IMR-90 (cell line): ENCODE data around the gene ZNF597. TPM values are rescaled to one million over a fixed set of nuclear protein-coding genes. Genes with fewer than 3 reads are reported as not detected.

Source experiments
- ATAC-seq: fragments of 200-7000 bp; cut with Tn5 transposase; 2 replicates; pipeline ENCODE4 v1.9.1; 2020; ENCODE audit warnings: low read depth, mild to moderate bottlenecking, moderate library complexity
- BruUV-seq: library from RNA; stranded (reverse); fragments of 400-500 nt; replicated peaks from 2 replicates; lab custom pipeline; 2021; lab: Mats Ljungman, UMichigan
- CTCF ChIA-PET: fragments of 300-600 bp; formaldehyde crosslinking; extraction: SDS; loops from one replicate; lab custom pipeline; 2021; ENCODE audit warnings: antibody characterized with exemption; lab: Yijun Ruan, JAX
- POLR2A ChIA-PET: fragments of 300-600 bp; sonication (Branson Sonifier 250); formaldehyde crosslinking; loops from one replicate; lab custom pipeline; 2022; ENCODE audit warnings: antibody characterized with exemption; ENCODE audit not compliant: unreplicated experiment; lab: Charles Lee
- DNase-seq: peaks from one replicate; pipeline ENCODE4 v3.0.0; 2013
- H2AFZ ChIP-seq: replicated peaks from 2 replicates; pipeline ENCODE3; 2013; ENCODE audit warnings: low read length, mild to moderate bottlenecking; ENCODE audit not compliant: poor library complexity
- H2AK5ac ChIP-seq: 2 replicates; pipeline ENCODE4 v1.6.1; 2013; ENCODE audit warnings: low read depth, low read length, inconsistent platforms
- H2AK9ac ChIP-seq: replicated peaks from 2 replicates; pipeline ENCODE3; 2013; ENCODE audit warnings: mild to moderate bottlenecking, low read depth, low read length, moderate library complexity; ENCODE audit not compliant: poor library complexity
- H2BK120ac ChIP-seq: 2 replicates; pipeline ENCODE4 v1.6.1; 2013; ENCODE audit warnings: low read depth, low read length, inconsistent platforms
- H2BK15ac ChIP-seq: 3 replicates; pipeline ENCODE4 v1.6.1; 2013; ENCODE audit warnings: low read depth, low read length, inconsistent platforms
- H2BK20ac ChIP-seq: 2 replicates; pipeline ENCODE4 v1.6.1; 2013; ENCODE audit warnings: low read depth, mild to moderate bottlenecking, inconsistent platforms, low read length, moderate library complexity
- H2BK5ac ChIP-seq: 2 replicates; pipeline ENCODE4 v1.6.1; 2013; ENCODE audit warnings: mild to moderate bottlenecking, low read depth, low read length, inconsistent platforms; ENCODE audit not compliant: poor library complexity, severe bottlenecking
- H3K14ac ChIP-seq: replicated peaks from 2 replicates; pipeline ENCODE4 v1.6.1; 2013; ENCODE audit warnings: low read depth, low read length, inconsistent platforms
- H3K18ac ChIP-seq: 2 replicates; pipeline ENCODE4 v1.6.1; 2013; ENCODE audit warnings: low read depth, low read length, control low read depth
- H3K23ac ChIP-seq: 2 replicates; pipeline ENCODE4 v1.6.1; 2013; ENCODE audit warnings: low read depth, low read length, inconsistent platforms
- H3K27ac ChIP-seq: 2 replicates; pipeline ENCODE4 v1.5.1; 2013; ENCODE audit warnings: mild to moderate bottlenecking, control low read depth, low read length; ENCODE audit not compliant: insufficient read depth
- H3K27me3 ChIP-seq: 2 replicates; pipeline ENCODE4 v1.6.1; 2013; ENCODE audit warnings: low read length; ENCODE audit not compliant: control insufficient read depth, insufficient read depth
- H3K36me3 ChIP-seq: 2 replicates; pipeline ENCODE4 v1.6.1; 2013; ENCODE audit warnings: low read length, mixed read lengths; ENCODE audit not compliant: control insufficient read depth, insufficient read depth
- H3K4ac ChIP-seq: 2 replicates; pipeline ENCODE4 v1.6.1; 2013; ENCODE audit warnings: low read depth, low read length, inconsistent platforms
- H3K4me1 ChIP-seq: 2 replicates; pipeline ENCODE4 v1.6.1; 2013; ENCODE audit warnings: low read length, mixed read lengths; ENCODE audit not compliant: control insufficient read depth, insufficient read depth
- H3K4me2 ChIP-seq: 2 replicates; pipeline ENCODE4 v1.6.1; 2013; ENCODE audit warnings: low read depth, mild to moderate bottlenecking, control low read depth, low read length, moderate library complexity
- H3K4me3 ChIP-seq: 2 replicates; pipeline ENCODE4 v1.5.1; 2013; ENCODE audit warnings: low read depth, mild to moderate bottlenecking, control low read depth, low read length, moderate library complexity; ENCODE audit not compliant: insufficient read depth
- H3K56ac ChIP-seq: 2 replicates; pipeline ENCODE4 v1.6.1; 2013; ENCODE audit warnings: low read length, inconsistent platforms; ENCODE audit not compliant: insufficient read depth; ENCODE audit errors: extremely low read depth
- H3K79me1 ChIP-seq, 2 experiments: 2 replicates each; pipeline ENCODE4 v1.6.1; 2013; ENCODE audit warnings: low read length in 2 of 2, inconsistent platforms in 1 of 2, low read depth in 1 of 2
- H3K9ac ChIP-seq: 2 replicates; pipeline ENCODE4 v1.6.1; 2013; ENCODE audit warnings: low read depth, low read length, control low read depth
- H3K9me1 ChIP-seq: 2 replicates; pipeline ENCODE4 v1.6.1; 2013; ENCODE audit warnings: low read length, inconsistent platforms; ENCODE audit not compliant: insufficient read depth
- H3K9me3 ChIP-seq: 2 replicates; pipeline ENCODE4 v1.6.1; 2013; ENCODE audit warnings: low read length; ENCODE audit not compliant: control insufficient read depth, insufficient read depth
- H4K20me1 ChIP-seq: 2 replicates; pipeline ENCODE4 v1.6.1; 2013; ENCODE audit warnings: low read length, inconsistent platforms; ENCODE audit not compliant: insufficient read depth
- H4K5ac ChIP-seq: 2 replicates; pipeline ENCODE4 v1.6.1; 2013; ENCODE audit warnings: mild to moderate bottlenecking, low read depth, low read length, control low read depth
- H4K8ac ChIP-seq, 2 experiments: 2 replicates each; pipeline ENCODE4 v1.6.1; 2013; ENCODE audit warnings: low read depth in 2 of 2, low read length in 2 of 2, control low read depth in 1 of 2, inconsistent platforms in 1 of 2
- H4K91ac ChIP-seq: 2 replicates; pipeline ENCODE4 v1.6.1; 2013; ENCODE audit warnings: low read depth, low read length, inconsistent platforms; ENCODE audit not compliant: insufficient read depth
- BHLHE40 ChIP-seq: fragments of 150-350 bp; IDR thresholded peaks from 2 replicates; pipeline ENCODE4 v1.6.1; 2016; ENCODE audit warnings: mild to moderate bottlenecking, low read depth, low read length
- CEBPB ChIP-seq: IDR thresholded peaks from 2 replicates; pipeline ENCODE4 v1.6.1; 2012; ENCODE audit warnings: low read depth, low read length, improper control_type of control experiment
- CHD1 ChIP-seq: IDR thresholded peaks from 2 replicates; pipeline ENCODE4 v1.6.1; 2012; ENCODE audit warnings: low read depth, low read length, improper control_type of control experiment
- FOS ChIP-seq: fragments of 150-350 bp; IDR thresholded peaks from 2 replicates; pipeline ENCODE4 v1.6.1; 2016; ENCODE audit warnings: low read depth, low read length
- MAFK ChIP-seq: IDR thresholded peaks from 2 replicates; pipeline ENCODE4 v1.6.1; 2012; ENCODE audit warnings: low read depth, low read length, improper control_type of control experiment
- MAZ ChIP-seq: IDR thresholded peaks from 2 replicates; pipeline ENCODE4 v1.6.1; 2012; ENCODE audit warnings: low read depth, mild to moderate bottlenecking, low read length, improper control_type of control experiment, moderate library complexity, borderline replicate concordance
- MXI1 ChIP-seq: IDR thresholded peaks from 2 replicates; pipeline ENCODE4 v1.6.1; 2012; ENCODE audit warnings: low read depth, mild to moderate bottlenecking, low read length, moderate library complexity, borderline replicate concordance
- NFE2L2 ChIP-seq: fragments of 150-350 bp; IDR thresholded peaks from 2 replicates; pipeline ENCODE4 v1.6.1; 2016; ENCODE audit warnings: low read depth, mild to moderate bottlenecking, low read length
- POLR2A ChIP-seq: IDR thresholded peaks from 2 replicates; pipeline ENCODE4 v1.6.1; 2012; ENCODE audit warnings: mild to moderate bottlenecking, low read depth, low read length
- RAD21 ChIP-seq: IDR thresholded peaks from 2 replicates; pipeline ENCODE4 v1.6.1; 2012; ENCODE audit warnings: low read length, improper control_type of control experiment
- RCOR1 ChIP-seq: IDR thresholded peaks from 2 replicates; pipeline ENCODE4 v1.6.1; 2012; ENCODE audit warnings: mild to moderate bottlenecking, low read length, improper control_type of control experiment; ENCODE audit not compliant: insufficient replicate concordance
- RFX5 ChIP-seq: IDR thresholded peaks from 2 replicates; pipeline ENCODE4 v1.8.0; 2012; ENCODE audit warnings: low read depth, mild to moderate bottlenecking, low read length, moderate library complexity
- SMC3 ChIP-seq: fragments of 150-350 bp; IDR thresholded peaks from 2 replicates; pipeline ENCODE4 v1.6.1; 2016; ENCODE audit warnings: low read depth, mild to moderate bottlenecking, antibody characterized with exemption, low read length, moderate library complexity
- WGBS, 2 experiments: methylation state at CpG; one replicate each; pipeline versions ENCODE4 v1.1.5 to v1.1.7; 2013; ENCODE audit warnings: missing lambda C conversion rate in 2 of 2; ENCODE audit not compliant: insufficient read length in 1 of 2; ENCODE audit errors: extremely low coverage in 2 of 2; 5-methylcytosine and 5-hydroxymethylcytosine counted together
- dilution Hi-C: fragments of 300-500 bp; cut with HindIII; formaldehyde crosslinking; loops from one replicate; pipeline ENCODE4 v1.14.3; 2018; ENCODE audit warnings: low sequenced_read_pairs; ENCODE audit not compliant: unreplicated experiment
- in situ Hi-C: fragments of 300-500 bp; cut with MboI; formaldehyde crosslinking; loops from 3 replicates; pipeline ENCODE4 v1.14.3; 2019; ENCODE audit warnings: low sequenced_read_pairs, inconsistent platforms, mixed read lengths
- intact Hi-C: fragments of 100-400 bp; cut with micrococcal nuclease; formaldehyde crosslinking; loops from 2 replicates; pipeline ENCODE4 v1.10.0; 2022
- polyA plus RNA-seq, 3 experiments: library from polyadenylated mRNA; depleted of rRNA; stranded (reverse); fragments of >200 nt; gene quantifications; 2 replicates each; pipeline ENCODE4 v1.2.3, GENCODE V29; 2012; ENCODE audit warnings: low replicate concordance in 1 of 3
- total RNA-seq: library from RNA; depleted of rRNA; stranded (reverse); fragments of >200 nt; gene quantifications from 2 replicates; pipeline ENCODE4 v1.2.3, GENCODE V29; 2012
- TF ChIP-seq, protein P1 (sequence below): fragments of 150-350 bp; IDR thresholded peaks from 2 replicates; pipeline ENCODE4 v1.6.1; 2016; ENCODE audit warnings: low read depth, mild to moderate bottlenecking, low read length, moderate library complexity, borderline replicate concordance
- TF ChIP-seq, protein P2 (sequence below): fragments of 150-350 bp; IDR thresholded peaks from 2 replicates; pipeline ENCODE4 v1.6.1; 2017; ENCODE audit warnings: mild to moderate bottlenecking, antibody characterized with exemption, low read length, low read depth
- TF ChIP-seq, protein P3 (sequence below): conservative IDR thresholded peaks from 2 replicates; pipeline ENCODE4 v1.5.1; 2012; ENCODE audit warnings: mild to moderate bottlenecking, low read depth, low read length, improper control_type of control experiment

ZNF597 gene
- total and polyA plus RNA-seq, 2 of the 4 experiments (the other 2 are of a cell fraction) = 0.91 to 3.0 TPM

DNA sequence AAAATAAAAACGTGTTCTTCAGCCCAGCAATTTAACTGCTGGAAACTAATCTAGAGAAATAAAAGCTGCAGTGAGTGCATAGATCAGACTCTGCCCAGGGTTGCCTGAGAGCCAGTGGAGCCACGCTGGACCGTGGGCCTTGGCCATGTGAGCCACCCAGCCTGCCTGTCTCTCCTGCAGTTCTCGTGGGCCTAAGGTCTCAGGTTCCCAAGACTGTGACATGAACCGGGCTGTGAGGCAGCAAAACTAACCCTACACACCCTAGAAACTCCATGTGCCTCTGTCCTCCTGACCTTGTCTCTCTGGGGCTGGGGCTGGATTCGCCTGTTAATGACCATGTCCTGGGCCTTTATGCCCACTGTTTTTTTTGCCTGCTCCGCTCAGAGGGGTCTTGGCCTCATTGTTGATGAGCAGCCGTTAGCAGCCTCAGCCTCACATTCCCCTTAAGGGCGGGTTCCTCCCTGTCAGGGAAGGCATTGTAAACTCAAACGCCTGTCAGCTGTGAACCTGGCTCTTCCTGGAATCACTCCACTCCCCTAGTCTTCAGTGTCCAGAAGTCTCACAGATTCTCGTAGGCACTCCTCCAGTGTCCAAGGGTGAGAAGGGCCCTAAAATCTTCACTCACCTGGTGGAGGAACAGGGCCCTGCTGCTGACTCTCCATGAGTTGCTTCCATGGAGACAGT lies 35.1 kb upstream of the ZNF597 start:
- H3K18ac ChIP-seq = no peak overlapping the region
- ATAC-seq (no peak), DNase-seq (no peak)
- CTCF ChIA-PET = no interaction called here
- H2AK5ac ChIP-seq = no peak overlapping the region
- peaks cover 39% of the 10 kb centered on the region for H3K36me3 ChIP-seq
- no peak overlapping the region for H2BK5ac ChIP-seq
- no peak overlapping the region for H3K9ac ChIP-seq
- no peak overlapping the region for H2BK15ac ChIP-seq
- no peak overlapping the region for H3K4me3 ChIP-seq
- no peak overlapping the region for H3K23ac ChIP-seq
- dilution Hi-C loops = no loop called here
- no peak overlapping the region for H3K4me2 ChIP-seq
- no peak overlapping the region for H4K5ac ChIP-seq
- no TSS peak for BruUV-seq
- TF ChIP-seq, protein P1, sequence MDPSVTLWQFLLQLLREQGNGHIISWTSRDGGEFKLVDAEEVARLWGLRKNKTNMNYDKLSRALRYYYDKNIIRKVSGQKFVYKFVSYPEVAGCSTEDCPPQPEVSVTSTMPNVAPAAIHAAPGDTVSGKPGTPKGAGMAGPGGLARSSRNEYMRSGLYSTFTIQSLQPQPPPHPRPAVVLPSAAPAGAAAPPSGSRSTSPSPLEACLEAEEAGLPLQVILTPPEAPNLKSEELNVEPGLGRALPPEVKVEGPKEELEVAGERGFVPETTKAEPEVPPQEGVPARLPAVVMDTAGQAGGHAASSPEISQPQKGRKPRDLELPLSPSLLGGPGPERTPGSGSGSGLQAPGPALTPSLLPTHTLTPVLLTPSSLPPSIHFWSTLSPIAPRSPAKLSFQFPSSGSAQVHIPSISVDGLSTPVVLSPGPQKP = no peak
- TF ChIP-seq RCOR1 (no peak), CEBPB (no peak), RFX5 (no peak), BHLHE40 (no peak), MAFK (no peak), MXI1 (no peak), FOS (no peak), CHD1 (no peak), POLR2A (no peak), MAZ (no peak), NFE2L2 (no peak), SMC3 (no peak), RAD21 (no peak)
- TF ChIP-seq, protein P2, sequence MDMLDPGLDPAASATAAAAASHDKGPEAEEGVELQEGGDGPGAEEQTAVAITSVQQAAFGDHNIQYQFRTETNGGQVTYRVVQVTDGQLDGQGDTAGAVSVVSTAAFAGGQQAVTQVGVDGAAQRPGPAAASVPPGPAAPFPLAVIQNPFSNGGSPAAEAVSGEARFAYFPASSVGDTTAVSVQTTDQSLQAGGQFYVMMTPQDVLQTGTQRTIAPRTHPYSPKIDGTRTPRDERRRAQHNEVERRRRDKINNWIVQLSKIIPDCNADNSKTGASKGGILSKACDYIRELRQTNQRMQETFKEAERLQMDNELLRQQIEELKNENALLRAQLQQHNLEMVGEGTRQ = no peak
- TF ChIP-seq, protein P3, sequence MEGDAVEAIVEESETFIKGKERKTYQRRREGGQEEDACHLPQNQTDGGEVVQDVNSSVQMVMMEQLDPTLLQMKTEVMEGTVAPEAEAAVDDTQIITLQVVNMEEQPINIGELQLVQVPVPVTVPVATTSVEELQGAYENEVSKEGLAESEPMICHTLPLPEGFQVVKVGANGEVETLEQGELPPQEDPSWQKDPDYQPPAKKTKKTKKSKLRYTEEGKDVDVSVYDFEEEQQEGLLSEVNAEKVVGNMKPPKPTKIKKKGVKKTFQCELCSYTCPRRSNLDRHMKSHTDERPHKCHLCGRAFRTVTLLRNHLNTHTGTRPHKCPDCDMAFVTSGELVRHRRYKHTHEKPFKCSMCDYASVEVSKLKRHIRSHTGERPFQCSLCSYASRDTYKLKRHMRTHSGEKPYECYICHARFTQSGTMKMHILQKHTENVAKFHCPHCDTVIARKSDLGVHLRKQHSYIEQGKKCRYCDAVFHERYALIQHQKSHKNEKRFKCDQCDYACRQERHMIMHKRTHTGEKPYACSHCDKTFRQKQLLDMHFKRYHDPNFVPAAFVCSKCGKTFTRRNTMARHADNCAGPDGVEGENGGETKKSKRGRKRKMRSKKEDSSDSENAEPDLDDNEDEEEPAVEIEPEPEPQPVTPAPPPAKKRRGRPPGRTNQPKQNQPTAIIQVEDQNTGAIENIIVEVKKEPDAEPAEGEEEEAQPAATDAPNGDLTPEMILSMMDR = no peak
- peaks cover 17% of the 10 kb centered on the region for H3K9me1 ChIP-seq
- no peak overlapping the region for H2AK9ac ChIP-seq
- no peak overlapping the region for H3K56ac ChIP-seq
- H3K14ac ChIP-seq = no peak overlapping the region
- no peaks in the 10 kb centered on the region for H3K27me3 ChIP-seq
- H3K9me3 ChIP-seq = no peaks in the 10 kb centered on the region
- no peaks in the 10 kb centered on the region for H3K4me1 ChIP-seq
- H3K79me1 ChIP-seq = peaks cover 15 to 74% of the 10 kb centered on the region in 2 experiments
- peaks cover 51% of the 10 kb centered on the region for H4K20me1 ChIP-seq
- H4K8ac ChIP-seq = no peak overlapping the region
- 78% methylated on average over 2 of the region's 11 CpGs; no CpG with 5 or more reads in 1 of the 2 experiments for WGBS, 2 experiments
- no peak overlapping the region for H4K91ac ChIP-seq
- no peak overlapping the region for H3K4ac ChIP-seq
- in situ Hi-C loops = no loop called here
- POLR2A ChIA-PET = no interaction called here
- intact Hi-C loops = no loop called here
- H3K27ac ChIP-seq = no peak overlapping the region
- no peak overlapping the region for H2BK20ac ChIP-seq
- no peak overlapping the region for H2AFZ ChIP-seq
- no peak overlapping the region for H2BK120ac ChIP-seq
